Testis (tissue), 2 donors: ENCODE data around the gene CBY1.

ENCODE experiments used
- POLR2A ChIP-seq: fragments of 450-650 bp; IDR thresholded peaks from one replicate; pipeline ENCODE4 v1.6.1; 2017; ENCODE audit warnings: antibody characterized with exemption, mild to moderate bottlenecking, moderate library complexity
- TF ChIP-seq, protein P1 (sequence below), 3 experiments: fragments of 450-650 bp in 2 of 3; fragments of 200-600 bp in 1 of 3; sonication (generic) in 1 of 3; IDR thresholded peaks; one replicate each; pipeline ENCODE4 v1.5.1; 2016 to 2019; ENCODE audit warnings: antibody characterized with exemption in 3 of 3, mild to moderate bottlenecking in 2 of 3, moderate library complexity in 1 of 3

DNA sequence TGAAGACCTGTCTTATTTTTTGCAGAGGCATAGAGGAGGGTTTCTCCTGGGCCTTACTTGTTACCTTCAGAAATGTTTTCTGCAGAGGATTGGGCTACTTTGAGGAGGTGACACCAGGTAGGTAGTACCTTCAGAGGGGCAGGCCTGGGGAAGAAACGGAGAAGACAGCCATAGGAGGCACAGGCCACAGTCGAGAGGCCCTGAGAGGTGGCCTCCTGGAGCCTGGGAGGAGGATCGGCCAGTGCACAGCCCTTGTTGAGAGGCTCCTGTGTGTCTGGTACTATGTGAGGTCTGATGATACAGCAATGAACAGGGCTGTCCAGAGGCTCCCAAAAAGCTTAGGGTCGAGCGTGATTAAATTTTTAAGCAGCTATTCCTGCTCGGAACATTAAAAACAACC lies 60.8 kb downstream of the CBY1 start:
- TF ChIP-seq, protein P1, sequence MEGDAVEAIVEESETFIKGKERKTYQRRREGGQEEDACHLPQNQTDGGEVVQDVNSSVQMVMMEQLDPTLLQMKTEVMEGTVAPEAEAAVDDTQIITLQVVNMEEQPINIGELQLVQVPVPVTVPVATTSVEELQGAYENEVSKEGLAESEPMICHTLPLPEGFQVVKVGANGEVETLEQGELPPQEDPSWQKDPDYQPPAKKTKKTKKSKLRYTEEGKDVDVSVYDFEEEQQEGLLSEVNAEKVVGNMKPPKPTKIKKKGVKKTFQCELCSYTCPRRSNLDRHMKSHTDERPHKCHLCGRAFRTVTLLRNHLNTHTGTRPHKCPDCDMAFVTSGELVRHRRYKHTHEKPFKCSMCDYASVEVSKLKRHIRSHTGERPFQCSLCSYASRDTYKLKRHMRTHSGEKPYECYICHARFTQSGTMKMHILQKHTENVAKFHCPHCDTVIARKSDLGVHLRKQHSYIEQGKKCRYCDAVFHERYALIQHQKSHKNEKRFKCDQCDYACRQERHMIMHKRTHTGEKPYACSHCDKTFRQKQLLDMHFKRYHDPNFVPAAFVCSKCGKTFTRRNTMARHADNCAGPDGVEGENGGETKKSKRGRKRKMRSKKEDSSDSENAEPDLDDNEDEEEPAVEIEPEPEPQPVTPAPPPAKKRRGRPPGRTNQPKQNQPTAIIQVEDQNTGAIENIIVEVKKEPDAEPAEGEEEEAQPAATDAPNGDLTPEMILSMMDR (IDR thresholded peaks at IDR 0.05) = no peak
- TF ChIP-seq POLR2A = no peak
